Measurements from ENCODE around the gene TCF7L1.

TCF7L1 gene

DNA sequence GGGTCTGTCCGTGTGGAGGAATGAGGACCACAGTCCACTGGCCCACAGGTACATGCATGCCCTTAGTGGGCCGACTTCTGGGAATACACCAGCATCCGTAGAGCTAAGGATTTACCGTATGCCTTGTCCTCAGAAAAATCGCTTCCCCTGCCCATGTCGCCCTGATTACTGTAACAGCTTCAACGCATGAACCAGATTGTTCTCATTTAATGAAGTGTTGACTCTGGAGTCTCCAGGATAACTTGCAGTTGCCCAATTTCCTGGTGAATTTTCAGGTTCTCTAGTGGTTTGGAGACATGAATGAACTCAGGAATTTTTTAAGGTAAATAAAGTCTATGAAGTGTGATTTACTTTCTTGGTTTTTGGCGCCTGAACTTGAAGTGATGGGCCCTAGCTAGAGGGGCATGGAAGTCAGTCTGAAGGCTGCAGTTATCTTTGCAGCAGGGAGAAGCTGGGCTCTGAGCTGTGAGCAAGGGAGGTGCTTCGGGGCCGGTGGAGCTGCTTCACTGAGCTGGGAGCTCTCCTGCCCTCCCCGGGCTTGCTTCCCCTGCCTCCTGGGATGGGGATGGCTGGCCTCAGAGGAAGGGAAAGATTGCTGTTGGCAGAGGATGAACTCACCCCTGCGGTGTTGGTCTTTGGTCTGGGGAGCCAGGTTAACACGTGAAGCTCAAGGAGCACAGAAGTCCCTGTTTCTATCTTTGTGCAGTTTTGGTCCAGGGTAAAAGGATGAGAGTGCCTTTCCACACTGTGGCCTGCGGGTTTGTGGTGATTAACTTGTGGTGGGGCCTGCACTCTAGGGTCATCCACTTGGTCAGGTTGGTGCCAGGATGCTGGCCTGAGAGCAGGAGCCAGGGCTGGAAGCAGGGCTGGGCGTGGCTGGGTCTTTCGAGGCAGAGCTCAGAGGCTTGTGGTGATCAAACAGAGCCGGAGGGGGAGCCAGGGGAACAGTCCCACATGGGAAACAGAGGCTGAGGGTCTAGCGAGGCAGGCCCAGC, 28.1 kb downstream of the TCF7L1 start:
- no peak overlapping the region for H3K4me3 ChIP-seq (ENCODE audit: low read depth, low read length)
- TF ChIP-seq, protein P1, sequence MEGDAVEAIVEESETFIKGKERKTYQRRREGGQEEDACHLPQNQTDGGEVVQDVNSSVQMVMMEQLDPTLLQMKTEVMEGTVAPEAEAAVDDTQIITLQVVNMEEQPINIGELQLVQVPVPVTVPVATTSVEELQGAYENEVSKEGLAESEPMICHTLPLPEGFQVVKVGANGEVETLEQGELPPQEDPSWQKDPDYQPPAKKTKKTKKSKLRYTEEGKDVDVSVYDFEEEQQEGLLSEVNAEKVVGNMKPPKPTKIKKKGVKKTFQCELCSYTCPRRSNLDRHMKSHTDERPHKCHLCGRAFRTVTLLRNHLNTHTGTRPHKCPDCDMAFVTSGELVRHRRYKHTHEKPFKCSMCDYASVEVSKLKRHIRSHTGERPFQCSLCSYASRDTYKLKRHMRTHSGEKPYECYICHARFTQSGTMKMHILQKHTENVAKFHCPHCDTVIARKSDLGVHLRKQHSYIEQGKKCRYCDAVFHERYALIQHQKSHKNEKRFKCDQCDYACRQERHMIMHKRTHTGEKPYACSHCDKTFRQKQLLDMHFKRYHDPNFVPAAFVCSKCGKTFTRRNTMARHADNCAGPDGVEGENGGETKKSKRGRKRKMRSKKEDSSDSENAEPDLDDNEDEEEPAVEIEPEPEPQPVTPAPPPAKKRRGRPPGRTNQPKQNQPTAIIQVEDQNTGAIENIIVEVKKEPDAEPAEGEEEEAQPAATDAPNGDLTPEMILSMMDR (IDR thresholded peaks at IDR 0.05; ENCODE audit: borderline replicate concordance, insufficient read depth, low read depth, low read length), result no peak

DNA sequence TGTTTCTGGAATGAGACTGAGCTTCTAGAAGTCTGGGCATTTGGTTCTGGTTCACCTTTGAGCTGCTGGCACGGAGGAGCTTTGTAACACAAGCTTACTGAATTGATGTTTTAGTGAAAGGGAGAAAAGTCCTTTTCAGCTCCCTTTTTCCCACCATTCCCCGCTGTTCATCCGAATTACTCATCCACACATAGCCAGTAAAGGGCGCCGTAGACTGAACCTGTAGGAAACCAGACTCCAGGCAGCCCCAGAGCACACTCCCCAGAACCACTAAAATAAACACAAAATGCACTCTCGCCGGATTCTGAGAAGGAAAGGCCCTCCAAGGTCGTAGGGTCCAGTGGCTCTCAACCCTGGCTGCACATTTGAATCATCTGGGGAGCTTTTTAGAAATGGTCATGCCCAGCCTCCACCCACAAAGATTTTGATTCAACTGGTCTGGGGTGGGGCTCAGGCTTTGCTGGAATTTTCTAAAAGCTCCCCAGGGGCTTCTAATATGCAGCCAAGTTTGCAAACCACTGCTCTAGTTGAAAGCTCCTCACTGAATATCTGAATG, 29.6 kb downstream of the TCF7L1 start:
- TF ChIP-seq, protein P1 (IDR thresholded peaks at IDR 0.05; ENCODE audit: borderline replicate concordance, insufficient read depth, low read depth, low read length), result no peak
- no peak overlapping the region for H3K4me3 ChIP-seq (ENCODE audit: low read depth, low read length)

DNA sequence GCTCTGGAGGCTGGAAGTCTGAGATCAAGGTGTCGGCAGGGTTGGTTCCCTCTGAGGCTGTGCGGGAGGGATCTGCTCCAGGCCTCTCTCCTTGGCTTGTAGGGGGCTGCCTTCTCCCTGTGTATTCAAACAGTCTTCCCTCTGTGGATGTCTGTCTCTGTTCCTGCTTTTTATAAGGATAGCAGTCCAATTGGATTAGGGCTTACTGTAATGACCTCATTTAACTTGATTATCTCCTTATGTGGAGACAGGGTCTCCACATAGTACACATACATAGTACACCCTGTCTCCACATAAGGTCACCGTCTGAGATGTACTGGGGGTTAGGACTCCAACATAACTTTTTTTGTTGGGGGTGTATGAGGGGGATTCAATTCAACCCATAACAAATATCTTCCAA, 30.5 kb downstream of the TCF7L1 start:
- TF ChIP-seq, protein P1 (IDR thresholded peaks at IDR 0.05; ENCODE audit: borderline replicate concordance, insufficient read depth, low read depth, low read length), result no peak
- H3K4me3 ChIP-seq (ENCODE audit: low read depth, low read length), result no peak overlapping the region

DNA sequence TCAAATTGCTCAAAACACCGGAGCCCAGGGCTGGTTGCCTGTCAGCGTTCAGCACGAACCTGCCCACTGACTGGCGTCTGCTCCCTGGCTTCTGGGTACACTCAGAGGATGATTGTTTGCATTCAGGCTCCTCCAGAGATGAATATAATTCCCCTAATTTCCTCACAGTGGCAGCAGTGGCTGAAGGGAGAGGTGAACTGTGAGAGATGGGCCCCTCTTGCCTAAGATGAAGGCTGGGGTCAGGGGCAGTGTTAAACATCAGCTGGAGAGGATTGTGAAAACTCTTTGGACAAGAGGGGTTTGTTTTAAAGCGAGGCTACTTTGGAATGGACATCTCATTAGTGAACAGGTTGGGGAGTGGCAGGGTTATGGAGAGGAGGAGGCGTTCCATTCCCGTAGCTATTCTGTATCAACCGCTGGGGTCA, 31.0 kb downstream of the TCF7L1 start:
- TF ChIP-seq, protein P1 (IDR thresholded peaks at IDR 0.05; ENCODE audit: borderline replicate concordance, insufficient read depth, low read depth, low read length), result no peak
- H3K4me3 ChIP-seq (ENCODE audit: low read depth, low read length), result no peak overlapping the region

DNA sequence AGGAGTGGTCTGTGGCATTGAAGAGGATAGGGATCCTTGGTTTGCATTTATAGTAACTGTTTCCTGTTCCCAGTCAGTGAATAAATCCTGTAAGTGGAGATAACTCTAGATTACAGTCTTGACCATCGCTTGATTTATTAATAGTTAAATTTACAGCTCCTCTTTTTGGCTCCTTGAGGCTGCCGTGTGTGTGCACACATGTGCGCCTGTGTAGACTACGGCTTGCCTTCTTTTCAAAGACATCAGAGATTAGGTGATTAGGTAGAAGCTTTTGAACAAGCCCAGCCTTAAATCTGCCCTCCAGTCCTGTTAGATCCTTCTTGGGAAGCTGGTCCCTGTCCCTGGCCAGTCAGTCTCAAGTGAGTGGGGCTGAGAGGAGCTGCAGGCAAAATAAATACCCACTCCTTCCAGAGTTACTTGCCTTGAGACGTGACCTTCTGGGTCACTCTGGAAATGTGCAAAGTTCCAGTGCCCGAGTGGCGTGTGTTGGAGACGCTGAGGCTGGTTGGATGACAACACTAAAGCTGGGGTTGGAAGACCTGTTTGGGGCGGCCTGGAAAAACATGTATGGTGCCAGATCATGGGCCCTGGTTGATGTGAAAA, 32.0 kb downstream of the TCF7L1 start:
- TF ChIP-seq, protein P1 (IDR thresholded peaks at IDR 0.05; ENCODE audit: borderline replicate concordance, insufficient read depth, low read depth, low read length), result no peak

DNA sequence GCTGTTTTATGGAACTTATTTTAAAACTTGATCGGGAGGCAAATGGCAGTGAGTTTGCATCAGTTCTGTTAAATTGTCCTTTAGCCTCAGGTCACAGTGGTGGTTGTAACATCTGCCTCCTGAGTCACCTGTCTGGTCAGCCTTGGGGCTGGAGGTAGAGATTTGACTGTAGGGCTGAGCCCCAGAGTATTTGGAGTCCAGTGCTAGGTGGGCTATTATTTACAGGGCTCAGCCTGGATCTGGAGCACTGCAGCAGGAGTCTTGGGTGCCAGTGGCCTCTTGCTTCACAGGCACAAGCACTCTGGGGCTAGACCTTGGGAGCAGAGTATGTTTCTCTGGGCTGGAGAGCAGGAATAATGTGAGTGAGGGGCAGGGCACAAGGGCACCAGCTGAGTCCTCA, 32.8 kb downstream of the TCF7L1 start:
- TF ChIP-seq, protein P1 (IDR thresholded peaks at IDR 0.05; ENCODE audit: borderline replicate concordance, insufficient read depth, low read depth, low read length), result no peak
- no peak overlapping the region for H3K4me3 ChIP-seq (ENCODE audit: low read depth, low read length)

More for the DNA sequence above, 32.0 kb downstream of the TCF7L1 start:
- no peak overlapping the region for H3K4me3 ChIP-seq (ENCODE audit: low read depth, low read length)
